GM19351 (cell line): Measurements from ENCODE around the gene ERCC6L2.

Source experiments
- ATAC-seq: cut with Tn5 transposase; IDR thresholded peaks from one replicate; pipeline ENCODE4 v1.9.1; 2021; ENCODE audit warnings: mild to moderate bottlenecking, moderate library complexity; ENCODE audit not compliant: unreplicated experiment

The ERCC6L2 gene, protein sequence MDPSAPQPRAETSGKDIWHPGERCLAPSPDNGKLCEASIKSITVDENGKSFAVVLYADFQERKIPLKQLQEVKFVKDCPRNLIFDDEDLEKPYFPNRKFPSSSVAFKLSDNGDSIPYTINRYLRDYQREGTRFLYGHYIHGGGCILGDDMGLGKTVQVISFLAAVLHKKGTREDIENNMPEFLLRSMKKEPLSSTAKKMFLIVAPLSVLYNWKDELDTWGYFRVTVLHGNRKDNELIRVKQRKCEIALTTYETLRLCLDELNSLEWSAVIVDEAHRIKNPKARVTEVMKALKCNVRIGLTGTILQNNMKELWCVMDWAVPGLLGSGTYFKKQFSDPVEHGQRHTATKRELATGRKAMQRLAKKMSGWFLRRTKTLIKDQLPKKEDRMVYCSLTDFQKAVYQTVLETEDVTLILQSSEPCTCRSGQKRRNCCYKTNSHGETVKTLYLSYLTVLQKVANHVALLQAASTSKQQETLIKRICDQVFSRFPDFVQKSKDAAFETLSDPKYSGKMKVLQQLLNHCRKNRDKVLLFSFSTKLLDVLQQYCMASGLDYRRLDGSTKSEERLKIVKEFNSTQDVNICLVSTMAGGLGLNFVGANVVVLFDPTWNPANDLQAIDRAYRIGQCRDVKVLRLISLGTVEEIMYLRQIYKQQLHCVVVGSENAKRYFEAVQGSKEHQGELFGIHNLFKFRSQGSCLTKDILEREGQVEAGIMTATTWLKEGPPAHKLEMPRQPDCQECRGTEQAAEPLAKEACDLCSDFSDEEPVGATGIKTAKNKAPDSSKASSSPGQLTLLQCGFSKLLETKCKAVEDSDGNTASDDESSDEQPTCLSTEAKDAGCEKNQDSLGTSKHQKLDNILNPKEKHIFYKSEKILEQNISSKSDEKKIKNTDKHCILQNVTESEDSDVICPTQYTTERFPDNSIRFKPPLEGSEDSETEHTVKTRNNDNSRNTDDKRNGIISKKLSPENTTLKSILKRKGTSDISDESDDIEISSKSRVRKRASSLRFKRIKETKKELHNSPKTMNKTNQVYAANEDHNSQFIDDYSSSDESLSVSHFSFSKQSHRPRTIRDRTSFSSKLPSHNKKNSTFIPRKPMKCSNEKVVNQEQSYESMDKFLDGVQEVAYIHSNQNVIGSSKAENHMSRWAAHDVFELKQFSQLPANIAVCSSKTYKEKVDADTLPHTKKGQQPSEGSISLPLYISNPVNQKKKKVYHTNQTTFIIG (N-terminal part only)

DNA sequence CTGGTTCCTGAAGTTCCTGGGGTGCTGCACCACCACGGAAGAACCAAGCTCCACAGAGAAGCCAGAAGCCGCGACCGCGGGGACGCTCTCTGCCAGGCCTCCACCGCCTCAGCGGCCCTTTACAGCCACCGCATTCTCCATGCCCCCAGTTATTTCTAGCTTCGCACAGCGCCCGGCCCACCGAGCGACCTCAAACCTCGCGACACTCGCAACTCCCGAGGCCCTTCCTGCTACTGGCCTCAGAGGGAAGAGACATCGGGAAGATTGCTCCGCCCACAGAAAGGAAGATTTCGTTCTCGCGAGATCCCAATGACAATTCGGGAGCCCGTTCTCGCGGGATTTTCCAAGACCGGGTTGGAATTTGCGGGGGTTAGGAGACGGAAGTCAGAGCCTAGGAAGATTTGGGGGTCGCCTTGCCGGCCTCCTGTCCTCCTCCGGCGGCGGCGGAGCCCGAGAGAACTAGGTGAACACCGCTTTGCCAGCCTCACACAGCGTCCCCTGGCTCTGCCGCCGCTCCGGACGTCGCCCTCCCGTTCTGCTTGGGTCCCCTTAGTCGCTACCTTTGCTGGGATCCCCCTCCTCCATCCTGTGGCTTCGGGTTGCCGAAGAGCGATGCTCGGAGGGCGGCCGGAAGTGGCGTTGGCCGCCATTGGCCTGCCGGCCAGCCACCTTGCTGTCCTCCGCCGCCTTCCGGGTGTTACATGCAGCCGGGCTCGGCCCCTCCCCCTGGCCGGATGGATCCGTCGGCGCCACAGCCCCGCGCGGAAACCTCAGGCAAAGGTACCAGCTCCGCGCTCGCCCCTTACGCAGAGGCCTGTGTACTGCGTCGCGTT is at the start of gene ERCC6L2:
Gene ERCC6L2, plus strand, starts transcription at position 387 of the 833 bp plus-strand sequence. Its CDS starts 348 bp downstream, at position 735.
- peak; percentile 81 for ATAC-seq

DNA sequence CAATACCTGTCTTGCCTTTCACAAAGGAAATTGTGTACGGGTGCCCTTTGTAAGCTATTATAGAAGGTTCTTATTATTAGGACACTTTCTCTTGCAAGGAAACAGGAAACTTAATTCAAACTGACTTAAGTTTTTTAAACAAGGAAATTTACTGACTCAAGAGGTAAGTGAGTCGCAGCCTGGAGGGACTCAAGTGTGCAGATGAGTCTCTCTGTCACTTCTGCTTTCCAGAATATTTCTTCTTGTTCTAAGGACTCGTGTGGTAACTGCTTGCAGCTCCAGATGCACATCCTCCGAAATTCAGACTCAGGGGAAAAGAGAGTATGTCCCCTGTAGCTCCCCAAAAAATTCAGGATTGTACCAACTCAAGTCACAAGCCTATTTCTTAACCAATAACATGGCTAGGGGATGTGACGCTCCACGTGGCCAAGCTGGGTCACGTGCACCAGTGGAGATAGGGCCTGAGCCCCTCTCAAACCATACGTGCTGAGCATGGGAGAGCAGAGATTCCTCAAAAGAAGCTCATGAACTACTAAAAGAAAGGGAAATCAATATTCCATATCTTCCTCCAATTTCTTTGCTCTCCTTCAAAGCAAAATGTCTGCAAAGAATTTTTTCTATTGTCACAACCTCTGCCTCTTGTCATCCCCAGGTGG is 49.2 kb upstream of the ERCC6L2 start:
- ATAC-seq = no peak

DNA sequence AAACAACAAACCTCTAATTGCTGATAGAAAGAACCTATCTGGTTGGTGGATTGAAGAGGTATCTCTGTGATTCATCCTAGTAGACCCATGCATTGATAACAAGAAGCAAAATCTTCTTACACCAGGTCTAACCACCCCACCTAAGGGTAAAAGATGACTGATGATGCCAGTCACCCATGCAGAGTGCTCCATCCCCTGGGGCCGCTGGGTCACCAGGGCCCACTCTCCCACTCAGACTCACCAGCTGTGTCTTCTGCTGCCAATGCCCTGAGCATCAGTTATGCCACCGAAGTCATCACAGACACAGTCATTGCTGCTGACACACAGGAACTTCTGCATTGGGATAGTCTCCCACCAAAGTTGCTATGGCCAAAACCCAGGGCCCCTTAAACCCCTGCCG is 44.7 kb upstream of the ERCC6L2 start:
- no peak for ATAC-seq

DNA sequence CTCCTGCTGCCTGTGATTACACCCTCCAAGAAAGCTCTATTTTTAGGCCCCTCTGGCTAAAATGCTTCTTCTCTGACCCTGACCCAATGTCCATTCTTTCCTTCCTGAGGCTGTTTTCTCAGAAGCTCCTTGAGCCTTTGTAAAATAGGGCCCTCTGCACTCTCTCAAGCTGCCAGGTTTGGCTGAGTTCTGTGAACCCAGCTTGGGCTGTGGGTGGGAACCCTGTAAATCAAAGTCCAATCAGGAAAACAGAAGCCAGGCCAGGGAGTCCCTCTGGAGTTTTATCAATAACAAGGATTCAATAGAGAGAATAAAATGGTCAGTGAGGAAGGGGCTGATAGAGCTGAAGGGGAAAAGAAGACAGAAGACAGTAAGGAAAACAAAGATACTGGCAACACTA is 43.7 kb upstream of the ERCC6L2 start:
- ATAC-seq = no peak

DNA sequence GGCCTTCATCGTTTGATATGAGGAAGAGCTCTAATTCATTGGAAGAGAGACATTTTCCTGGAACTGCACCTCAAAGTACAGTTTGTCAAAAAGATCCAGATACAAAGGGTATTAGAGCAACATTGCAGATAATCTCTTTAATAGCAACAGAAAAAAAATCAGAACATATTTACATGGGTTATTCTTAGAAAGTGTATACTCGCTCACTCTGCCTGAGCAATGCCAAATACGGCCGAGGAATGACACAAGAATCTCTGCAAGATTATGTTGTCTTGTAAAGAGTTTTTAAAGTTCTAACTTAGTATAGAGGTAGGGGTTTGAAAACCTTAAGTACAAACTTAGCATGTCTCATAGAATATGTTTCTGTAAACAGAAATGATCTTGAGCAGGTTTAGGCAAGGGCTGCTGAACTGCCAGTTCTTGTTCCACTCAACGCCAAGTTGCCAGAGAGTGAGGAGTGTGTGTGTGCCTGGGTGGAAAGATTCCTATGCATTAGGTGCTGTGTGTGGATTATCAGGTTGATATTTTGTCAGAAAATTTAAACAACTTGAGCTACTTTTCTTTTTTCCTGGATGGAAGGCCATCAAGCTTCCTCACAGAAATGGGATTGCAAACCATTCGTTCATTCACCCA is 41.8 kb upstream of the ERCC6L2 start:
- no peak for ATAC-seq

DNA sequence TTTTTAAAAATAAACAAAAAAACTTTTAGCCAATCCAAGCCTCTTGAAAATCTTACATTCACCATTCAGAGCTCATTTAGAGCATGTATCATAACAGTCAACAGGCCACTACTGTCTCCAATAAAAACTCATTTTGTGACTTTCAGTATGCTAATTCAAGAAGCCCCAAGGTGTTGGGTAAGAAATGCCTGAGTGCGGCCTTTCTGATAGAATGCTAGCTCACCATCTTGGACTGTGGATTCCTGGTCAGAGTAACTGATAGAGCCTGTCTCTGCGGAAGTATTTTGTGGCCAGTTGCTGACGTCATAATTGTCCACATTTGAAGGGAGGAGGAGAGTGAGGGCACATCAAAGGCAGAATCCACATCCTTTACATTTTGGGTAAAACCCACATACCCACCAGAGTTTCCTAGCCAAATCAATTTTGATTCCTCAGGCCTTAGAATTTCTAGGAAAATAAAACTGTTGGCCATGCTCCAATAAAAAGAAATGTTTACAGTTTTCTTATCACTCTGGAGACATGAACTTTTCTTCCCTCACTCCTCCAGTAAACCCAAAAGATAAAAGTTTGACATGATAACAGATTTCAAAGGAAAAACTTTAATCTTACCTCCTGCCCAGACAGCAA is 41.1 kb upstream of the ERCC6L2 start:
- no peak for ATAC-seq

DNA sequence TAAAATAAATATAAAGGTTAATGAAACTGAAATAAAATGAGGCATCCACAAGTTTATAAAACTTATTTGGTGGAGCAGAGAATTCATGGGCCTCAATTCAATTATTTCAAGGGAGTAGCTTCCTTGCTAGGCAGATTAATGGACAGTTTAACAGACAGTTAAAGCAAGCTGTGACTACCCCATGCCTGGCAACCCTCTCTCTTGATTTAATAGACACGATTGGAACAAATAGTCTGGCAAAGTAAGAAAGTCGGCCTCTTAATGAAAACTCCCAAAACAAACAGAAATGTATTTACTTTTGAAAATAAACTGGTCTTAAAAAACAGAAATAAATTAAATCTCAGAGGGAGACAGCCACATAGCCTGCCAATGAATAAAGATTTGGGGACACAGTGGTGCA is 40.1 kb upstream of the ERCC6L2 start:
- no peak for ATAC-seq

DNA sequence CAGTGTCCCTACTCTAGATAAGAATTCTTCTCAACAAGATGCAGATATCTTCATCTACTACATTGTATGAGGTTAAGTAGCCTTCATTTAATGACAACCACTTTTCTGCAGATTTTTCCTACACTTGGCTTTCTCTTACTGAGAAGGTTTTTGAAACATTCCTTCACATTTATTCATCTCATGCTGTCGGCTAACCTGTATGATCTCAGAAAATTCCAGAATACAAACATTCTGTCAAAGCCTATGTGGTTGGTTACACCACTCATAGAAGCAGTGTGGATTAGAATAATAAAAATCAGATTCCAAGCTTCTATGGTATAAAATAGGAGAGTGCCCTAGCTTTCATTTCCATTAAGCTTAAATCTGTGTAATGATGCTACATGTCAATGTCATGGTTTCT is 39.4 kb upstream of the ERCC6L2 start:
- ATAC-seq = no peak

DNA sequence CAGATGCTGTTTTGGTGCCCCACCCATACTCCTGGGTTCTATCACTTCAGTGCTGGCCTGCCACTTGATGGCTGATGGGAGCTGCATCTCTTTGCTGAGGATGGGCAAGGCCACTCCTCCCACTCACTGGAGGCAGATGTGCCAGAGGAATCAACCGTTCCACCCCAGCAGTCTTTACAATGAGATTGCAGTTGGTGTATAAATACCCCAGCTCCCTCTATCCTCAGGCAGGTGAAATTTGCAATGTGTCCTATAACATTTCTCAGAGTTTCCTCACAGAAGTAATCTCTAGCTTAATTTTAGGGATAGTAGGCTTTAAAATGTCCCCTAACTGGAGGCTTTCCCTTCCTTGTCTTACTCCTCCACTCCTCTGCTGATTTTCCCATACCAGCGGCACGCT is 36.5 kb upstream of the ERCC6L2 start:
- ATAC-seq = no peak

DNA sequence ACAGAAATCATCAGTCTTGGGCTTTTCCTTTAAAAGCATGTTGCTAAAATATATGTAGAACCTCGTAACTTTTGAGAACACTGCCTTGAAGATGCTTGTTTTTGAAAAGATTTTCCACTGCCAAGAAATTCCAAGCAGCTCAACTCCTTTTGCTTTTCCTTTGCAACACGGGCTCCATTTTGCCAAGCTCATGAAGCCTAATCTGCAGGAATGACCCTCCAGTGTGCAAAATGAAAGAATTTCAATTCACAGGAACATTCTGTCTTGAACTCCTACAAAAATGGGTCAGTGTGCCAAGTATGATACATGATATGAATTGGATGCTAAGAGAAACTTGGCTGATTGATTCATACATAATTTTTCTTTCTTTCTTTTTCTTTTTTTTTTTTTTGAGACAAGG is 35.4 kb upstream of the ERCC6L2 start:
- no peak for ATAC-seq

DNA sequence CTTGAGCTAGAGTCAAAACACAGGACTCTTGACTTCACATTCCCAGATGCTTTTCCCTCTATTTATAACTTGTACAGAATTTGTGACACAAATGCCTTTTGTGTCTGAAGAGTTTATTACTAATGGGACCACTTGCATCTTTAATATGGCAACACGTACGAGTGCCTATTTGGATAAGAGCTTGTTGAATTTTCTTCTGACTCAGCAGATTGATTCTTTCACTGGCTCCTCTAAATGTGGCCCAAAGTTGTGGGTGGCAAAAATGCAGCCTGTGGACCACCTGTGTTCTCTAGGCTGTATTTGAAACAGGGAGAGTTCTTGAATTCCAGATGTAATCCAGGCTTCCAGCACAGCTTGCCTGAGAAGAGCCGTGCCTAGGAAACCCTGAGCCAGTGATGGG is 34.1 kb upstream of the ERCC6L2 start:
- ATAC-seq = no peak

DNA sequence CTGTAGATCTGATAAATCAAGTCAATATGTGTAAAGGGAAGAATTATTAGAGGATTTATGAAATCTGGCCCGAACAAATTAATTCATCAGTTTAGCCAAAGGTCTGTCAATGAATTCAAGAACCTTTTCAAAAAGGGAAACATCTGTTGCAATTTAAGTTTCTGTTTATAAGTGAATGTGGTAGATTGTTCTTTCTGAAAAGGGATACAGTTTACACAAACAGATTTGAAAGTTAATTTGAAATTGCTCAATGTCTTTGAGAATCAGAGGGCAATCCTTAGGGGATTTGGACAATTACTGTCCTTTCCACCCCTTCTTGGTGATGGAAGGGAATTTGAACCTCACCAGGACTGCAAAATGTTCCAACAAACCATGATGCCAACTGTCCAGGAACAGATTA is 29.7 kb upstream of the ERCC6L2 start:
- ATAC-seq = no peak

DNA sequence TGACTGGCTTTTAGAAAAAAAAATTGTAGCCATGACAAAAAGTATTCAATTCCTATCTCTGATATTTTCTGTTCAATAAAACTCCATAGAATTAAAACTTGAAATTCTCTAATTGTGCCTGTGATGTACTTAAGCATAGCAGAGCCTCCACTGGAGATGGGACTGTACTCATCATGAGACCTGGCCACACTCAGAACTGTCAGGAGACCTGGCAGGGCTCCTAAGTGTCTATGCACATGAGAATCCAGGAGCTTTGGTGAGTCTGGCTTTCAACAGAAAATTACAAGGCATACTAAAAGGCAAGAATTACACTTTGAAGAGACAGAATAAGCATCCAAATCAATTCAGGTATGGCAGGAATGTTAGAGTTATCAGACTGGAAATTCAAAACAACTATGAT is 26.7 kb upstream of the ERCC6L2 start:
- ATAC-seq = no peak

DNA sequence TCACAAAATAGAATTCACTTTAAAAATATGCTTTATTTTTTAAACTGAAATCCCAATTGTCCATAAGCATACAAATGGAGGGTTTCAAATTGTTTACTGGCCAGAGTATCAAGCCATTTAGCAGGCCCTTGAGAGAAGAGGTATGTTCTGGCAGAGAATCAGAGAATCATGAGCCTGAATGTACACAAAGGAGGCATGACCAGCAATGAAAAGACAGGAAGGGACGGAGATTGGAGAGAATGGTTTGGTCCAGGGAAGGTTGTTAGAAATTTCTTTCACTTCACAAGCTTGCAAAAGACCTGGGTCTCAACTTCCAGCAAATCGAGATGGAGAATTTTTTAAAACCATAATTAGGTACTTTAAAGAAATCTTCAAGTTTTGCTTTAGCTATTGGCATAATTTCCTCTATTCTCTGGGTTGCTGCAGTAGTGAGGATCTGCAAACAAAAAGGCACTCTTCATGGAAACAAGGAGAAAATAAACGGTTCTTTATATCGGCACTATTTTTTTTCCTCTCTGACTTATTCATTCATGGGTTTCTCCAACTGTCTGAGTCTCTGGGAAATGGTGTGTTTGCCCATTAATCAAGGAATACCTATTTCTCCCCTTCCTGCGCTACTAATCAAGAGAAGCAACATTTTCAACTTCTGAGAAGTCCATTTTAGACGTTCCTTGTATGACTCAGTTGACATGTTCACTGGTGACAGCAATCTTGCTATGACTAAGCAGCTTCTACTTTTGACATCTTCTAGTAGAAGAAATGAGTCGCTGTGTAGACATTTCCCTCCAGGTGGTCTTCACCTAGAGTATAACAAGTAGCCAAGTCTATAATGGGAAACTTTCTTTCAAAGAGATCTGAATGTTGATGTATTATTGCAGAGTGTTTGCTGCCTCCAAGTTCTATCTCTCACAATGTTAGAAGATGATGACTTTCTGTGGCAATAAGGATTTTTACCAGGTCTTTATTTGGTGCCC is 23.1 kb upstream of the ERCC6L2 start:
- ATAC-seq = peak; percentile 98

DNA sequence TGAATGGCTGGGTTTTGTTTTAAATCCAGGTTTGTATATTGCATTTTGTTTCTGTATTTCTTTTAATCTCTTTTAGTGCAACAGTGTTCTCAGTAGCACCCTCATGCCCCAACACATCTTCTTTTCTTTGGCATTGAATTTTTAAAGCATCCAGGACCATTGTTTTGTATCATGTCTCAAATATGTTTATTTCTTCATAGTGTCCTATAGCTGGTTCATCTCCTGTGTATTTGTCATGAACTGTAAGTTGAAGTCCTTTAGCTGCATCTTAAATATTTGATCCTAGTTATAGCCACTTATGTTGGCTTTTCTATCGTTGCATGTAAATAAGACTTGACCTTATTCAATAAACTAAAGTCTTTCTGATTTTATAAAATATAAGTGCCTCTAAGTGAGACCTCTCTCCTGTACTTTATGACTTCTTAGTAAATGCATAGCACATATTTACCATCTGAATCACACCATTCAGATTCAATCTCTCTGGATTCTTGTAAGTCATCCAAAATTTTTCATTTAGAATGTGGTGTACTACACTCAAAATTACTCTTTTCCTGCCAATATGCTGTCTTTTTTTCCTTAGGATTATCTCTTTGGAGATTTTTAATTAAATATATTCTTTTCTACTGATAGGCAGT is 21.0 kb upstream of the ERCC6L2 start:
- no peak for ATAC-seq

DNA sequence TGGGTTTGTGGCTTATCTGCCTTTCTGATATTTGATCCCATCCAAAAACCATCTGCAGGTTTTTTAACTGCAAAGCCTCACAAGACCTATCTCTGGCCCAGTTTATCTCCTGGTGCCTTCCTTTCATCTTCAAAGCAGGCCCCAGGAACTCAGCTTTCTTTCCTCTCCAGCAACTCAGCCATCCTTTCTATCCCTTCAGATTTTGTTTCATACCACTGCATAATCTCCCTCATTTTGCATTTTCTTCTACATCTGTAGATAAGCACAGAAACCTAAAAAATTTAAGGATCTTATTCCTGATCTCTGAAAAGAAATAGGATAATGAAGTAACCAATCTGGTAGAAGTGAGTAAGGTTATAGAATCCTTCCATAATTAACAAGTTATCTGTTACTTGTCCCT is 19.5 kb upstream of the ERCC6L2 start:
- ATAC-seq = no peak

DNA sequence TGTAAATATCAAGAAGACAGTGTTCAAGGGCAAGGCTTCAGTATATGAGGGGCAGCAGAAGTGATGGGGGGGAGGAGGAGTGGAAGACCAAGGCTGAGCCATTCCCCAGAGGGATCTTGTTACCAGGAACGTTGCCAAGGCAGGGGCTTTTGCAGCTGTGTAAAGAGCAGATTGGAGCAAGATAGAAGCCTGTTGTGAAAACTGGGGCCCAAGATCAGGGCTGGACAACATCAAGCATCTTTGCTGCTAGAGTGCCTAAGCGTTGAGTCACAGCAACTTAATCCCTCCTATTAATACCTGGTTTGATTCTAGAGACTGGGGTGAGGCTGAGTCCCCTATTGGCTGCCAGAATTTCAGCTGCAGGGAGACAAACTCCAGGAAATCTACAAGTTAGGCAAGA is 18.4 kb upstream of the ERCC6L2 start:
- no peak for ATAC-seq
